Measurements from ENCODE around the gene GAPVD1.
"Not testable (repeated sequence)": the region's sequence is repeated elsewhere in the genome, so short reads cannot be mapped to it uniquely, and the experiment has no call there.

Gene GAPVD1

DNA sequence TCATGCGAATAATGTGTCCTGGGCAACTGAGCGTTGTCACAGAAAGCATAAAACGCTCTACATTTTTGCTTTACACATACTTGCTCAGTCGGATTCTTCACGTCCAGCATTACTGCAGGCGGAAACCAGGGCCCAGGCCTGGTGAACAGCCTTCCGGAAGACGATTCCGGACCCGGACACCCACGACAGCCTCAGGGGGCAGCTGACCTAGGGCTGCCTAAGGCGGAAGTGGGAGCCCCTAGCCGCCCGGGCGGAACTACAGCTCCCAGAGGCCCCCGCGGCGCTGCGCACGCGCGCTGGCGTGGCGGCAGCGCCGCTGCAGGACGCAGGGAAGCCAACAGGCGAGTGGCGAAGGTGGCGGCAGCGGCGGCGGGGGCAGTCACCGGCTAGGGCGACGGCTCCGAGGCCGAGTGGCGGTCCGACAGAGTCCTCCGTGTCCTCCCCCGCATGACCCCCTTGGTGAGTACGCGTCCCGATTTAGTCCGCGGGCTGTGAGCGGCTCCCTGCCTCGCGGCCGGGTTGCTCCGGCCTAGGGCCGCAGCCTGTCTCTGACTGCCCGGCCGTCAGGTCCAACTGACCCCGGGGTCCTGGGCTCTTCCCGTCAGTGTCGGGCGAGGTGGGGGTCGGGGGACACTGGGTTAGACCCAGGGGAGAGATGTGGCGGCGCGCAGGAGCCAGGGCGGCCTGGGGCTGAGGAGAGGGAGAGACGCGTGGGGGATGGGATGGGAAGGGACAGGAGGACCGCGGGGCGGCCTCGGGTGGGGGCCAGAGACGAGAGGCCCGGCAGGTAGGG, at the start of gene GAPVD1:
GAPVD1 (plus strand) TSS at position 326 of the 793 bp plus-strand sequence. CDS start 37,096 bp downstream, outside the sequence.
- peak; percentile 57 for DNase-seq

- DNase-seq = no peak
Observed at GRCh38 chr9:125214186-125214585, 47.4 kb upstream of the GAPVD1 start.

- DNase-seq = no peak
Observed at GRCh38 chr9:125218621-125219020, 43.0 kb upstream of the GAPVD1 start.

DNA sequence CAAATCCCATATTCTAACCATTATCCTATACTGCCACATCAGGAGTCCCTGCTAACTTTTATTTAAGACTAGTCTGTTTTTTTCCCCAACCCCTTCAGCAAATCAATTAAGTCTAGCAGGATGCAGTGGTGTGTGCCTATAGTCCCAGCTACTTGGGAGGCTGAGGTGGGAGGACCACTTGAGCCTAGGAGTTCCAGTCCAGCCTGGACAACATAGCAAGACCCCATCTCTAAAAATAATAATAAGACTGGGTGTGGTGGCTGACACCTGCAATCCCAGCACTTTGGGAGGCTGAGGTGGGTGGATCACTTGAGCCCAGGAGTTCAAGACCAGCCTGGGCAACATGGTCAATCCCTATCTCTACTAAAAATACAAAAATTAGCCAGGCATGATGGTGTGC, 36.8 kb upstream of the GAPVD1 start:
- not testable (repeated sequence) for DNase-seq

DNA sequence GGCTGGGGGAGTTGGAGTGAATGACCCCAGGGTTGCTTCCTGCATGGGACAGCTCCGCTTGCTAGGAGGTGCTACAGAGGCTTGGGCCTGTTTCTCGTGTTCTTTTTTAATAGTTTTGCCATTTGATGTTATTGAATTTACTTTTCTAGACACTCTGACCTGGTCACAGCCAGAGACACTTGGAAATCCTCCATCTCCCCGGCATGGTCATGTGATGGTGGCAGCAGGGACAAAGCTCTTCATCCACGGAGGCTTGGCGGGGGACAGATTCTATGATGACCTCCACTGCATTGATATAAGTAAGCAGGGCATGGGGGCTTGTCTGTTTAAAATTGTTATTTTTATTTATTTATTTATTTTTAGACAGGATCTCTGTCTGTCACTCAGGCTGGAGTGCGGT, 33.9 kb upstream of the GAPVD1 start:
- no peak for DNase-seq

- DNase-seq = no peak
Observed at GRCh38 chr9:125233678-125234077, 27.9 kb upstream of the GAPVD1 start.

DNA sequence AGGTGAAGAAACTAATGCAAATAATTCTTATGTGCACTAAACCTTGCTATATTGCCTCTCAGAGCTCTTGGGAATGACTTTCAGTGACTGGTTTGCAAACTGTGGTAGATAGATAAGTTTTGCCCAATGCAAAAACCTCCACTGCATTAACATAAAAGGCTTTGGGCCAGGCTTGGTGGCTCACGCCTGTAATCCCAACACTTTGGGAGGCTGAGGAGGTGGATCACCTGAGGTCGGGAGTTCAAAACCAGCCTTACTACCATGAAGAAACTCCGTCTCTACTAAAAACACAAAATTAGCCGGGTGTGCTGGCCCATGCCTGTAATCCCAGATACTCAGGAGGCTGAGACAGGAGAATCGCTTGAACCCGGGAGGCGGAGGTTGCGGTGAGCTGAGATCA, 27.5 kb upstream of the GAPVD1 start:
- DNase-seq = not testable (repeated sequence)

DNA sequence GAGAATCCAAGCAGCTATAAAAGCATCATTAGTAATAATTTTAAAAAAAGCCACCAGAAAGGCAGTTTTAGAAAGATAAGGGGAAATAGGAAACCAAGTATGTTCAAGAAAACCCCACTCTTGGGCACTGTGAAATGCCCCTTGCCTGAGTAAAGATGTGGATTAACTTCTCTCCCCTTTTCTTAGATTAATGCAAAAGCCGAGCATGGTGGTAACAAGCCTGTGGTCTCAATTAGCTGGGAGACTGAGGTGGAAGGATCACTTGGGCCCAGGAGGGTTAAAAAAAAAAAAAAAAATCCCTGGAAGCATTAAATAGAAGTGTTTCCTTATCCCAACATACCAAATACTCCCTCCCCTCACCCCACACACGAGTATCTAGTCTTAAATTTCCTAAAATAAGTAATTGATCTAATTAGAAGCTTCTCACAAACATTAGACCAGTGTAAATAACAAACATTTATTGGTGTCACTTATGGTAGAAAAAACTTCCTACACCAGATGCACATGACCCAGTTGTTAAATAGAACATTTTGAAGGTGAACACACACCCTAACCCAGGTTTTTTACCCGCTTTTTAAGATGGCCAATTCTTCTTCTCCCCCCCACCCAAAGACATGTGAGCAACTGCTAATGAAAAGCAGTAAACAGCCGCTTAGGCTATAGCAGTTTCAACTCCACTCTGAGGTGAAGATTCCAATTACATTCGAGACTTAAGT, 25.7 kb upstream of the GAPVD1 start:
- no peak for DNase-seq

GRCh38 chr9:125236520-125237159, 25.0 kb upstream of the GAPVD1 start:
- not testable (repeated sequence) for DNase-seq

DNA sequence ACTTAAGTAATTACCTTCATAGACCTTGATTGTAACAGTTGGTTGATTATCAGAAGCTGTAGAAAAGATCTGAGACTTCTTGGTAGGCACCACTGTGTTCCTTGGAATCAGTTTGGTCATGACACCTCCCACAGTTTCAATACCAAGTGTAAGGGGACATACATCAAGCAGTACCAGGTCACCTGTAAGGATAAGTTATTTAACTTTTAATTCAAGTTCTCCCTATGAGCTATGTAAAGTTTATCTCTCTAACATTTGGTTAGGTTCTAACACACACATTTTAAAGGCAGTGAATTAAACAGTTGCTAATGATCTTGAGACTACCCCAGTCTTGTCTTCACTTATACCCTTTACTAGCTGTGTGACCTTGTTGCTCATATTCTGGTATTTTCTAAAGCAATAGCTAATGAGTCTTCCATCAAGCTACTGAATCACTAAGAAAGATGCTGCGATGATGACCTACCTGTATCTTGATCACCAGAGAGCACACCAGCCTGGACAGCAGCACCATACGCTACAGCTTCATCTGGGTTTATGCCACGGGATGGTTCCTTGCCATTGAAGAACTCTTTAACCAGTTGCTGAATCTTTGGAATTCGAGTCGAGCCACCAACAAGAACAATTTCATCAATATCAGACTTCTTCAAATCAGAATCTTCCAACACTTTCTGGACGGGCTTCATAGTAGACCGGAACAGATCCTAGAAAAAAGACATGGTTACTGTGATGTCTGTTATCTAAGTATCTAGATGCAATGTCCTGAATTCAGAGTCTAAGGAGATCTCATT, 23.3 kb upstream of the GAPVD1 start:
- no peak for DNase-seq

GRCh38 chr9:125238915-125239446, 22.6 kb upstream of the GAPVD1 start:
- DNase-seq = no peak

DNA sequence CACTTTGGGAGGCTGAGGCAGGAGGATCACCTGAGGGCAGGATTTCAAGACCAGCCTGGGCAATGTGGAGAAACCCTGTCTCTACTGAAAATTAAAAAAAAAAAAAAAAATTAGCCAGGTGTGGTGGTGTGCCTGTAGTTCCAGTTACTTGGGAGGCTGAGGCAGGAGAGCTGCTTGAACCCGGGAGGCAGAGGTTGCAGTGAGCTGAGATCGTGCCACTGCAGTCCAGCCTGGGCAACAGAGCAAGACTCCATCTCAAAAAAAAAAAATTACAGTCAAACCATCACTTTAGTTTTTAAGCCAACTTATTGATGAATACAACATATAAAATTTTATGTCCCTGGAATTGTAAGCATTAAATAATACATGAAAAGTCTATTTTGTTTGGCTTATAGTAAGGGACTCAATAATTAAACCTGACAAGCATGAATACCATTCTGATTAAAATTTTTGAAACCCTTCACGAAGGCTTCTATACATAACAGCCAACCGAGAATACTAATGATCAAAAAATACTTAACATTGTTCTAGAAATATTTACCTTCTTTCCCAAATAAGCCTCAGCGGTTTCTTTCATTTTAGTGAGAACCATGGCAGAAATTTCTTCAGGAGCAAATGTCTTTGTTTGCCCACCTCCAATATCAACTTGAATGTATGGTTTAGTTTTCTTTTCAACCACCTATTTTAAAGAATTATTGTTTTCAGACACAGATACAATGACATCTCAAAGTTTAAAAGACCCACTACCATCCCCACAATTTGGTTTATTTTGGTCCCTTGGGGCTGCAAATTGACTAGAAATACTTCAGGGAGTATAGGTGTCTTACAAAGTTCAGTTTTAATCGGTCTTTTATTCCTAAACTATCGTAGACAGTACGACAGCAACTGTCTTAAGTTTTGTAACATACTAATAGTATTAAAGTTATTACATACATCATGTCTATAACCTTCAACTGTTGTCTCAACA, 21.7 kb upstream of the GAPVD1 start:
- no peak for DNase-seq

DNA sequence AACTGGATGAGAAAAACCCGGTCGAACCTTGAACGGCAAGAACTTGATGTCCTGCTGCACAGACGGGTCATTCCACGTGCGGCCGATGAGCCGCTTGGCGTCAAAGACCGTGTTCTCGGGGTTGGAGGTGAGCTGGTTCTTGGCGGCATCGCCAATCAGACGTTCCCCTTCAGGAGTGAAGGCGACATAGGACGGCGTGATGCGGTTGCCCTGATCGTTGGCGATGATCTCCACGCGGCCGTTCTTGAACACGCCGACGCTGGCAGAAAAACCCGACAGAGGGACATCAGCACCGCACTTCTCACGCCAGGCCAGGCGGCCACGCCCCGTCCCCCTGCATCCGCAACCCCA, 21.0 kb upstream of the GAPVD1 start:
- no peak for DNase-seq

GRCh38 chr9:125241000-125241862, 20.4 kb upstream of the GAPVD1 start, which contains the start of gene HSPA5:
Gene HSPA5 (minus strand): TSS chr9:125241343. CDS start chr9:125241126, 217 bp downstream.
- peak; percentile 86 for DNase-seq

- no peak for DNase-seq
Observed at GRCh38 chr9:125241863-125242739, 19.5 kb upstream of the GAPVD1 start.

- no peak for DNase-seq
Observed at GRCh38 chr9:125243792-125244260, 17.8 kb upstream of the GAPVD1 start.

- no peak for DNase-seq
Observed at GRCh38 chr9:125246261-125246667, 15.4 kb upstream of the GAPVD1 start.

GRCh38 chr9:125254231-125254630, 7.4 kb upstream of the GAPVD1 start:
- no peak for DNase-seq

GRCh38 chr9:125255781-125256391, 5.7 kb upstream of the GAPVD1 start:
- no peak for DNase-seq
